HG03095 (cell line): ENCODE measurements around the gene PIGV.
"Not testable (repeated sequence)": the region's sequence is repeated elsewhere in the genome, so short reads cannot be mapped to it uniquely, and the experiment has no call there.

ENCODE experiments used
- ATAC-seq: cut with Tn5 transposase; IDR thresholded peaks from one replicate; pipeline ENCODE4 v1.9.1; 2021; ENCODE audit warnings: moderate library complexity; ENCODE audit not compliant: unreplicated experiment

PIGV gene

DNA sequence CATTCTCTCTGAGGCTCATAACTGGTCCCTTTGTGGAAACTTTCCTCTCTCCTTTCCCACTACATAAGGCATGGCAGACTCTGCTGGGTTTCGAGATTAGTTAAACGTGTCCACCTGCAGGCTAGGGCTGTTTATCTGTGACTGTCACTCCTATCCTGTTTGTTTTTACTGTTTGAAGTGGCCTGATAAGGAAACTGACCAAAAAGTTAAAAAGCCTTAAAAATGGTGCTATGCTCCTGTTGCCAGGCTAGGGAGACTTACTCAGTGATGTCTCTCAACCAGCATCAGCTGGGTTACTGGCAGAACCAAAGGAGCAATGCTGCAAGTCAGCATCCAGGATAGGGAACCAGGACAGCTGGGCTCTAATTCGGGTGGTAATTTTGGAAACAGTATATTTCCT is 3.9 kb downstream of the PIGV start:
- no peak for ATAC-seq

DNA sequence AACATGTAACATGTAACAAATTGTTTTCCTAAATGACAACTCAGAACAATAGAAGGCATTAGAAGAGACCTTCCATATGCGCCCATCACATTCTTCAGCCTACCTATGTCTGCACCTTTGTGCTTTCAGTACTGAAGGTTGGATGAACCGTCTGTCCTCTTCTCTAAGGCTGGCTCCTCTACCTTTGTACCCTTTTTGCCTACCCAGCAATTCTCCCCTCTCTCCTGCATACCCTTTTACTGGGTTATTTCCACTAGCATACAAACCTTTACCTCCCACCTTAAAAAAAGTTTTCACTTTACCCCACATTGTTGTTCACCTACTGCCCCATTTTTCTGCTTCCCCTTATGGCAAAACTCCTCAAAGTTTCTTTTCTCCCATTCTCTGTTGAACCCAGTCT is 5.2 kb downstream of the PIGV start:
- ATAC-seq, result no peak

DNA sequence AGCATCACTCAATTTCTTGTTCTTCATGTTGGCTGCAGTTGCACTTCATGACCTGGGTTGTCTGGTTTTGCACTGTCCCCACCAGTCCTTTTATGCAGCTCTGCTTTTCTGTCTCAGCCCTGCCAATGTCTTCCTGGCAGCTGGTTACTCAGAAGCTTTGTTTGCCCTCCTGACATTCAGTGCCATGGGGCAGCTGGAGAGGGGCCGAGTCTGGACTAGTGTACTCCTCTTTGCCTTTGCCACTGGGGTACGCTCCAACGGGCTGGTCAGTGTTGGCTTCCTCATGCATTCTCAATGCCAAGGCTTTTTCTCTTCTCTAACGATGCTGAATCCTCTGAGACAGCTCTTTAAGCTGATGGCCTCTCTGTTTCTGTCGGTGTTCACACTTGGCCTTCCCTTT is 6.6 kb downstream of the PIGV start:
- no peak for ATAC-seq

DNA sequence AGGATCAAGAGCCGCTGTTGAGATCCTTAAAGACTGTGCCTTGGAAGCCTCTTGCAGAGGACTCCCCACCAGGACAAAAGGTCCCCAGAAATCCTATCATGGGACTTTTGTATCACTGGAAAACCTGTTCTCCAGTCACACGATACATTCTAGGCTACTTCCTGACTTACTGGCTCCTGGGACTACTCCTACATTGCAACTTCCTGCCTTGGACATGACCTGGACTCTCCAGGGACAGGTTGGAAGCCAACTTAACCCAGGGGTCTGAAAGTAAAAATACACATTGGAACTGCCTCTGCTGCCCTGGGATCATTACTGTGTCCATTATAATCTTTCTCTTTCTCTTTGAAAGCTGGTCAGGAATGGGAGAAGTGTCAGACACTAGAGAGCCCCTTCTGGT is 9.9 kb downstream of the PIGV start:
- no peak for ATAC-seq

DNA sequence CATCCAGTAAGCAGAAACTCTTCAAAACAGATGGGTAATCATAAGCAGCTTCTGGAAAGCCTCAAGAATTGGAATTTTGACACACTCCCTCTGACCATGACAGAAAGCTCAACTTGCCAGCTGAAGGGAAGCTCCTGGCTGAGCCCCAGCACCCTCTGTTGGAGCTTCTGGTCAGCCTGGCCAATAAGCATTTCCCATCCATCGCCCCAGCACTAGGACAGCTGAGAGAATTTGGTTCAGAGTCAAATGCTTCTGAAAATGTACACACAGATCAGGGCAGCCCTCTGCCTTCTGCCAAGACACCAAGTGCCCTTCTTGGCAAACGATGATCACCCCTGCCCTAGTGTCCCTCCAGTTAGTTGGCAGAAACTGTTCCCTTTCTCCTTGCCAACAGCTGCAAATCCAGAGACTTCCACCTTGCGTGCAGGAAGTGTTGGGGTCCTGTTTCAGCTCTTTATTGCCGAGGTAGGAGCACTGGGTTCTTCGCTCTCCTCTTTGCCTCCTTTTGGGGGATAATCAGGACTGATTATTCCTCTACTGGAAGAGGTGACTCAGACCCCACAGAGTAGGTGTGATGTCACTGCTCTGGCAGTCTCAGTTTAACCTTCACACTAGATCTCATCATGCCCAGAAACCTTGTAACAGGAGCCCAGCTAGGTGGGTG is 11.9 kb downstream of the PIGV start:
- ATAC-seq, result no peak

DNA sequence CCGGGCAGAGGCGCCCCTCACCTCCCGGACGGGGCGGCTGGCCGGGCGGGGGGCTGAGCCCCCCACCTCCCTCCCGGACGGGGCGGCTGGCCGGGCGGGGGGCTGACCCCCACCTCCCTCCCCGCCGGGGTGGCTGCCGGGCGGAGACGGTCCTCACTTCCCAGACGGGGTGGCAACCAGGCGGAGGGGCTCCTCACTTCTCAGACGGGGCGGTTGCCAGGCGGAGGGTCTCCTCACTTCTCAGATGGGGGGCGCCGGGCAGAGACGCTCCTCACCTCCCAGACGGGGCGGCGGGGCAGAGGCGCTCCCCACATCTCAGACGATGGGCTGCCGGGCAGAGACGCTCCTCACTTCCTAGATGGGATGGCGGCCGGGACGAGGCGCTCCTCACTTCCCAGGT is 16.2 kb downstream of the PIGV start:
- not testable (repeated sequence) for ATAC-seq

- ATAC-seq, result not testable (repeated sequence)
These were observed 22.4 kb downstream of the PIGV start for GRCh38 chr1:26810105-26810504.

GRCh38 chr1:26811057-26811456 is 23.3 kb downstream of the PIGV start:
- ATAC-seq, result no peak

- ATAC-seq, result no peak
These were observed 24.0 kb downstream of the PIGV start for GRCh38 chr1:26811708-26812107.

DNA sequence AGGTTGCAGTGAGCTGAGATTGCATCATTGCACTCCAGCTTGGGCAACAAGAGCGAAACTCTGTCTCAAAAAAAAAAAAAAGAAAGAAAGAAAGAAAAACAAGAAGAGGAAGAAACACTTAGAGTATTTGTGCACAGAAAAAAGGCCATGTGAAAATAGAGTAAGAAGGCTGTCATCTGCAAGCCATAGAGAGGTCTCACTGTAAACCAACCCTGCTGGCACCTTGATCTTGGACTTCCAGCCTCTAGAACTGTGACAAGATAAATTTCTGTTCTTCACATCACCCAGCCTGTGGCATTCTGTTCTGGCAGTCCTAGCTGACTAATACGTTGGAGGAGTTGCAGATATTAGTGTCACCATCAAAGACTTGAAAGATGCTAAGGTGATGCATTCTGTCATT is 26.6 kb downstream of the PIGV start:
- ATAC-seq, result no peak

GRCh38 chr1:26814893-26815292 is 27.1 kb downstream of the PIGV start:
- no peak for ATAC-seq

DNA sequence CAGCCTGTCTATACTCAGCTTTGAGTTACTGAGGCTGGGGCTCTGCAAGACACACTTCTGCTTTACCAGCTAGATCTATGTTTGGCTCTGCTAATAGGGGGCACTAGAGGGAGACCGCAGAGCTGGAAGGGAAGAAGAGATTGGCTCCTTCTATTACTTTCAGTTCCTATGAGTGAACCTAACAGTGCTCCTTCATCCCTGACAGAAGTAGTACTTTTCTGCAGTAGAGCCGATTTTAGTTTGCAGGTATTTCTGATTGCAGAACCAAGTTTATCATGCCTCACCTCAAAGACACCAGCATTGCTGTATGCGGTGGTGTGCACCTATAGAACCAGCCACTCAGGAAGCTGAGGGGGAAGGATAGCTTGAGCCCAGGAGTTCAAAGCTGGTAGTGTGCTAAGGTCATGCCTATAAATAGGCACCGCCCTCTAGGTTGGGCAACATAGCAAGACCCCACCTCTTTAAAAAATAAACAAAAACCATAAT is 33.1 kb downstream of the PIGV start:
- peak; percentile 77 for ATAC-seq

DNA sequence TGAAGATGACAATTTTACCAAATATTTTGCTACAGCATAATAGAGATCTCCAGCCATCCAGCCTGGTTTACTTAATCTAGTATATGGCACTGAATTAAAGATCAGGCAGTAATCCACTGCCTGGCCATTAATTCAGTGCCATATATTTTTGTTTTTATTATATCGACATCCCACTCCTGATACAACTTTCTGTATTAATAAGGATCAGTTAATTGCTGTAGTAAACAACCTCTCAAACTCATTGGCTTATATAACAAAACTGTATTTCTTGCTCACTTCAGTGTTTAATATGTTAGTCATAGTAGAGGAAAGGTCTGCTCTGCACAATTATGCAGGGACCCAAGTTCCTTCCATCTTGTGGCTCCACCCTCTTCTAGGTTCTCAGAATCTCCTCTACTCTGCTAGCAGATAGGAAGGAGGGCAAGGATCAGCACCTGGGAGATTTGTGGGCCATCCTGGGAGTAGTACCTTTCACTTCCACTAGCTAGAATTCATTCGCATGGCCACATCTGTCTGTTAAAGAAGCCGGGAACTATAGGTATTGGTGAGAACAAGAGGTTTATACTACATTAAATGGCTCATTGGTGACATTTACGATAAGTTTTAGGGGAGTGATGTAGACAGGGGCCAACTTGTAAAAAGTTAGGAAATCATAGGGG is 35.1 kb downstream of the PIGV start:
- ATAC-seq, result no peak

- ATAC-seq, result no peak
These were observed 37.0 kb downstream of the PIGV start for GRCh38 chr1:26824731-26825130.

GRCh38 chr1:26826261-26827105 is 38.7 kb downstream of the PIGV start, which contains the start of gene ZDHHC18:
ZDHHC18 (plus strand) TSS chr1:26826688; CDS start chr1:26826805, 117 bp downstream.
- peak; percentile 57 for ATAC-seq

DNA sequence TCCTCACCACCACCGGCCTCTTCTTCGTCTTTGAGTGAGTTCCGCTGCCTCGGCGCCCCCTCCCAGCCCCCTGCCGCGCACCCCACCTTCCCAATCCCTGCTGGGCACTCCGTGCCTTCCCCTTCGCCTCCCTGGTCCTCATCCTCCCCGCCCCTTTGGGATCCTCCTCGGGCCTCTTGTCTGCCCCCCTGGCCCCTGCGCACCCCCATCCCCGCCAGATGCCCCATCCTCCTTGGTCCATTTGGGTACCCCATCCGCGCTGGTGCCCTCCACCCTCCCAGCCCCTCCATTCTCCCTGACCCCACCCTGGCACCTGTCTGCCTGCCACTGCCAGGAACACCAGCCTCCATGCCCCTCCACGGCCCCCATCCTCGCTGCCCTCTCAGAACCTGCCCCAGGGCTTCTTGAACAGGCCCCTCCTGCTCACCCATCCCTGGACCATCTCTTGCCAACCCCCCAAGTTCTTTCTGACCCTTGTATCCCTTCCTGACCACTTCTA is 39.4 kb downstream of the PIGV start:
- ATAC-seq, result no peak

- no peak for ATAC-seq
These were observed 39.9 kb downstream of the PIGV start for GRCh38 chr1:26827663-26828062.

DNA sequence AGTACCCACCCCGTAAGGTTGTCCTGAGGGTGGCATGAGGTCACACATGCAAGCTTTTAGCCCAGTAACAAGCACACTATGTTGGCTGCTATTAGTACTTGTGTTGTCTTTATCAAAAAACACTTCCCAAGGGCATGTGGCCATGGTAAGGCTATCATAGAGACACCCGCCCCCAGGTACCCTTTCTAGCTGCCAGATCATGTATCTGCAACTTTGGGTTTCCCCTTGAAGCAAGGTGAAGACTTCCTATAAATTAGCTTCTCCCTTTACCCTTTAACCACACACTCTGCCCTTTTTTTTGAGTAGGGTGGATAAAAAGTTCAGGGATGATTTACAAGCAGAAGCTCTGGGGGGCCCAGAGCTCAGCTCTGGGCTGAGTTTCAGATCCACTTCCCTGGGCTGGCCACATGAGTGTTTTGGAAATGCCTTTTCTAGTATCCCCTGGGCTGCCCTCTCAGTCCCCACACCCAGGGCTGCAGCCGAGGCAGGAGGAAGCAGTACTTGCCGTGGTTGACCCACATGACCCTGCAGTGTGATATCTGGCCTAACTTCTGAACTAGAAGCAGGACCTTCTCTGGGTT is 40.8 kb downstream of the PIGV start:
- ATAC-seq, result no peak

GRCh38 chr1:26829184-26829911 is 41.6 kb downstream of the PIGV start:
- no peak for ATAC-seq

GRCh38 chr1:26831059-26831458 is 43.3 kb downstream of the PIGV start:
- no peak for ATAC-seq
